Measurements from ENCODE around the gene GNL3.
"Not testable (repeated sequence)": the region's sequence is repeated elsewhere in the genome, so short reads cannot be mapped to it uniquely, and the experiment has no call there.

GNL3 gene, protein sequence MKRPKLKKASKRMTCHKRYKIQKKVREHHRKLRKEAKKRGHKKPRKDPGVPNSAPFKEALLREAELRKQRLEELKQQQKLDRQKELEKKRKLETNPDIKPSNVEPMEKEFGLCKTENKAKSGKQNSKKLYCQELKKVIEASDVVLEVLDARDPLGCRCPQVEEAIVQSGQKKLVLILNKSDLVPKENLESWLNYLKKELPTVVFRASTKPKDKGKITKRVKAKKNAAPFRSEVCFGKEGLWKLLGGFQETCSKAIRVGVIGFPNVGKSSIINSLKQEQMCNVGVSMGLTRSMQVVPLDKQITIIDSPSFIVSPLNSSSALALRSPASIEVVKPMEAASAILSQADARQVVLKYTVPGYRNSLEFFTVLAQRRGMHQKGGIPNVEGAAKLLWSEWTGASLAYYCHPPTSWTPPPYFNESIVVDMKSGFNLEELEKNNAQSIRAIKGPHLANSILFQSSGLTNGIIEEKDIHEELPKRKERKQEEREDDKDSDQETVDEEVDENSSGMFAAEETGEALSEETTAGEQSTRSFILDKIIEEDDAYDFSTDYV

DNA sequence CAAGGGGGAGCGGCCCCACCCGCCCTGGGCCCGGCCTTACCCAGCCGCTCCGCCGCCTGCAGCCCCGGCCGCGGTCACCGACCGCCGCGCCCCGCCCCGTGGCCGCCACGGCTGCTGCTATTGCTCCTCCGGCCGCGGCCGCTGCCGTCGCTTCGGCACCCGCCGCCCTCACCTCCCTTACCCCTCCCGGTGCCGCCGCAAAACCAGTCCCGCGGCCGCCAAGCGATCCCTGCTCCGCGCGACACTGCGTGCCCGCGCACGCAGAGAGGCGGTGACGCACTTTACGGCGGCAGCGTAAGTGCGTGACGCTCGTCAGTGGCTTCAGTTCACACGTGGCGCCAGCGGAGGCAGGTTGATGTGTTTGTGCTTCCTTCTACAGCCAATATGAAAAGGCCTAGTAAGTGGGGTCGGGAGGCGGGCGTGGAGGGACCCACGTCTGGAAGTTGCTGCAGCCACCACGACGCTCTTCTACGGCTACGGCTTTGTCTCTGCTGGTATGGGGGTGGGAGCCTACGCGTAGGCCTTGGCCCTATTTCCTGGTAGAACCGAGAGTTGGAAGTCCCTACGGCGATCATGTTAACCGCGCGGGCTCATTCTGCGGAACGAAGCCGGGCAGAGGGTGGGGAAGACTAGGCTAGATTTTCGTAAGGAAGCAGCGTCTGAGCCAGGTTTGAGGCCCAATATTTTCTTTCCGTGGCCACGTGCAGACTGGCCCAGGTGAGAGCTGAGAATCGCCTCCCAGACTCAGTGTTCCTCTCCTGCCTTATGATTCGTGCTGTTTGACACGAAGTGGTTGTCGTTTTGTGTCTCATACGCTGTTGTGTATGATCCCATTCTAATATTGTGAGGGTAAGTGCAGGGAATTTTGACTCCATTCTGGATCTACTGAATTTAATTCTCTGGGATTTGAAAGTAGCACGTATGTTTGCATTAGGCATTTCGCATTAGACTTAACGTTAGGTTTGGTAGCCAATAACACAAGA, at the start of gene GNL3, which contains the start of gene PBRM1:
Gene GNL3, plus strand, starts transcription at position 324 of the 983 bp plus-strand sequence. Its CDS starts 61 bp downstream, at position 385.
Gene PBRM1, minus strand, starts transcription at position 205 of the 983 bp plus-strand sequence.
- peak; percentile 82 to 87 for DNase-seq (ENCODE audit: low read depth in 2 of 2)

DNA sequence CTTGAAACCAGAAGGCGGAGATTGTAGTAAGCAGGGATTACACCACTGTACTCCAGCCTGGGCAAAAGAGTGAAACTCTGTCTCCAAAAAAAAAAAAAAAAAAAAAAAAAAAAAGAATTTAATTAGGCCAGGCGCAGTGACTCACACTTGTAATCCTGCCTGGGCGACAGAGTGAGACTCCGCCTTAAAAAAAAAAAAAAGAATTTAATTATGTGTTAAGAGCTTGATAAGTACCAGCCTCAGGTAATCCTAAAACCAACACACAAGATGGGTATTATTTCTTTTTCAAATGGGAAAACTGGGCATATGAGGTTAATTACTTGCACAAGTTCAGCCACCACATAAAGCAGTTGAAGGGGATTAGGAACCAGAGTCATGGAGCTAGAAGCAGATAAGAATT, 49.2 kb upstream of the GNL3 start:
- DNase-seq (ENCODE audit: low read depth in 2 of 2), result no peak

DNA sequence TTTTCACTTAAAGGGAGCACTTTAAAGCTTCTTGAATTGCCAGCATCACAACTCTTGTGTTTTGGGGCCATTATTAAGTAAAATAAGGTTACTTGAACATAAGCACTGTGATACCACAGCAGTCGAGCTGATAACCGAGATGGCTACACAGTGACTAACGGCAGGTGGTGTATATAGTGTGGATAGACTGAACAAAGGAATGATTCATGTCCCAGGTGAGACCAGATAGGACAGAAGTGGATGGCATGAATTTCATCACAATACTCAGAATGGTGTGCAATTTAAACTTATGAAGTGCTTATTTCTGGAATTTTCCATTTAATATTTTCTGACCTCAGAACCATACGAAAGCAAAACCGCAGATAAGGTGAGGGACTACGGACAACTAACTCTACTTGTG, 40.3 kb upstream of the GNL3 start:
- DNase-seq (ENCODE audit: low read depth in 2 of 2), result no peak

DNA sequence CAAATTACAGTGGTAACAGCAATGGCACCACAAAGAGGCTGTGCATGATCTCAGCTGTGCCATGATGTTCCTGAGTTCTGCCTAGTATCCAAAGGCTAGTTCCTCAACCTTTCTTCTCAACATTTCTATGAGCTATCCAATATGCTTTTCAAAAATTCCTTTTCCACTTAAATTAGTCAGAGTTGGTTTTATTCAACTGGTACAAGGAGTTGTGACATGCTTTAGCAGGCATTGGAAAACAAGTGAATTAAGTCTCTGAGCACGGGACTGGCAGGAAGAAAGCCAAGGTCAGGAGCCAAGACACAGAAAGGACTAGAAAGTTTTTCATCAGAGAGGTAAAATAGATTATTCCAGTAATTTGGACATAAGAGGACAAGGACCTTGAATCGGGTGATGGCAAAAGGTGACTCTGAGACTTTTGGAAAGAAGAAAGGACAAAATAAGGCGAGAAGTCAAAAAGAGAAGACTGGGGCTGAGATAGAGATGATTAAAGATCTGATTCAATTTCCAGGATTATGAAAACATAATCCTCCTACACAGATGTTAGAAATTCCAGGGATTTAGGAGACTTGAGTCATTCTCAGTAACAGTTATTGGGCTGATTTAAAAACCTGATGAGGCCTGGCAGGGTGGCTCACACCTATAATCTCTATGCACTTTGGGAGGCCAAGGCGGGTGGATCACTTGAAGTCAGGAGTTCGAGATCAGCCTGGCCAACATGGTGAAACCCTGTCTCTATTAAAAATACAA, 36.2 kb upstream of the GNL3 start:
- no peak for DNase-seq (ENCODE audit: low read depth in 2 of 2)

DNA sequence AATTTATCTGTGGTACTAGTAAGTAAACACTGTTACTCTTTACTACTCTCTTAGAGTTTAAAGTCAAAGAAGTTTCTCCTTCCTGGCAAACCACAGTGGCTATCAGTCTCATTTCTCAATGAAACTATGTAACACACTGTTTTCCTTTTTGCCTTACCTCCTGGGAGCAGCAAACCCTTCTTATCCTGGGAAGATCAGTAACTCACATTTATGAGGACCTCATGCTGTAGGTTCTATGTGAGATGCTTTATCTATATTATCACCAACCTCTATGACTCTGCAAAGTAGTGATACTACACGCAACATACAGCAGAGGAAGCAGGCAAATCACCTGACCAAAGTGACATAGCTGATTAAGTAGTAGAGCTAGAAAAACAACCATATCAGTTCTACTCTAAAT, 35.4 kb upstream of the GNL3 start:
- DNase-seq (ENCODE audit: low read depth in 2 of 2), result no peak

DNA sequence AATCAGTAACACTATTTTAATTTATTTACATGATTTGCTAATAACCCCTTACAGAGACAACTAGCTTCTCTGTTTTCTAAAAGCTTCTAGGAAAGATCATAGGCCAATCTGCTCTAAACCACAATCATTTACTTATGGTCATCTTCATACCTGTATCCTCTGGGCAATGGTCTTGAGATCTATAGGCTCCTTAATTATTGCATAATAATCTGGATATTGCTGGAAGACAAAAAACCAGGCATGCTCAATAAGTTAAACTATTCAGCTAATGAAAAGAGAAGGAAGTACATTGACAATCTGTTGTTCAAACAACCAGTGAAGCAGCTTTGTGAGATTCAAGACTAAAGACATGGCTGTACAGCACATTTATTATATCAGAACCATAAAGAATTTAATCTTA, 34.2 kb upstream of the GNL3 start:
- no peak for DNase-seq (ENCODE audit: low read depth in 2 of 2)

DNA sequence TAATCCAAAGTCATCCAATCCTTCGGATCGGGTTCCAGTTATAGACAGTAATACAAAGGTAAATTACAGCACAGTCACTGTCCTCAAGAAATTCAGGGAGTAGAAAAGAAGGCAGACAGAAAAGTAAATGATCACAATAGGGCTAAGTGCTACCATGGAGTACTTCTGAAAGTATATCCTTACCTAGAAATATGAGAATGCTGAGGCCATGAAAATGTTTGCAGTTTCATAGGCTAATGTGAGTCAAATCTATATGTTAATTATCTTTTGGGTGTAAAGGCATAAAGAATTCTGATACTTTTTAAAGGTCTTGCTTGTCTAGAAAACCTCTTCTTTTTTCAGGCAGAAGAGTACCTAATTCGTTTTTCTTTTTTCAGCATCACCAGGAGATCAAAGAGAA, 29.9 kb upstream of the GNL3 start:
- DNase-seq (ENCODE audit: low read depth in 2 of 2), result no peak

DNA sequence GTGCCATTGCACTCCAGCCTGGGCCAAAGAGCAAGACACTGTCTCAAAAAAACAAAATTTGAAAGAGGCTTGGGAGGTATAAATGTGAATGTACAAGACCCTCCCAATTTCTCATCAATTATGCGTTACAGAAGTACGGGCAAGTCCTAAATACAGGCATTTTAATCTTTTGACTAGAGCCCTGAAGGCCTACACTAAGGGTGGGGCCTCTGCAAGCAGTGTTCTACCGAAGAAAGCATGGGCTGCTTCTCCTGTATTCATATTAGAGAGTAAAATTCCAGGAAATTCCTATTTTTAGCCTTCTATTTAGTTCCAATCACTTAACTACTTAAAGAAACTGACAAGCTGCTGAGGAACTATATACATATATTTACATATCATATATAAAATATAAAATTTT, 25.8 kb upstream of the GNL3 start:
- DNase-seq (ENCODE audit: low read depth in 2 of 2), result no peak

DNA sequence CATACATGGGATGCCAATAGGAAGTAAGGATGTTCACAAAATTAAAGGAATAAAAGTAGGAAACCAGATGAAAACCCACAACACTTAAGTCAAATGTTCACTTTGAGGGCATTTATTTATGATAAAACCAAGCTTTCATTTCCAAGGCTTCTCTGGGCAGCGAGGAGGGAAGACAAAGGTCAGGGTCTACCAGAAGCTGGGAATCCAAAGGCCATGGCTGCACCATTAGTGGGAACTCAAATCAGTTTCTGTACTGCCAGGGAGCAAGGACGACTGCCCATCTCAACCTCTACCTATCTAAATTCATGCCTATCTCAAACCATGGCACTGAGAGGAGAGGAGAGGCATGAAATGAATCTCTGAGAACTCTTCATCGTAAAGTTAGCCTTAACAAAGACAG, 22.7 kb upstream of the GNL3 start:
- DNase-seq (ENCODE audit: low read depth in 2 of 2), result no peak

DNA sequence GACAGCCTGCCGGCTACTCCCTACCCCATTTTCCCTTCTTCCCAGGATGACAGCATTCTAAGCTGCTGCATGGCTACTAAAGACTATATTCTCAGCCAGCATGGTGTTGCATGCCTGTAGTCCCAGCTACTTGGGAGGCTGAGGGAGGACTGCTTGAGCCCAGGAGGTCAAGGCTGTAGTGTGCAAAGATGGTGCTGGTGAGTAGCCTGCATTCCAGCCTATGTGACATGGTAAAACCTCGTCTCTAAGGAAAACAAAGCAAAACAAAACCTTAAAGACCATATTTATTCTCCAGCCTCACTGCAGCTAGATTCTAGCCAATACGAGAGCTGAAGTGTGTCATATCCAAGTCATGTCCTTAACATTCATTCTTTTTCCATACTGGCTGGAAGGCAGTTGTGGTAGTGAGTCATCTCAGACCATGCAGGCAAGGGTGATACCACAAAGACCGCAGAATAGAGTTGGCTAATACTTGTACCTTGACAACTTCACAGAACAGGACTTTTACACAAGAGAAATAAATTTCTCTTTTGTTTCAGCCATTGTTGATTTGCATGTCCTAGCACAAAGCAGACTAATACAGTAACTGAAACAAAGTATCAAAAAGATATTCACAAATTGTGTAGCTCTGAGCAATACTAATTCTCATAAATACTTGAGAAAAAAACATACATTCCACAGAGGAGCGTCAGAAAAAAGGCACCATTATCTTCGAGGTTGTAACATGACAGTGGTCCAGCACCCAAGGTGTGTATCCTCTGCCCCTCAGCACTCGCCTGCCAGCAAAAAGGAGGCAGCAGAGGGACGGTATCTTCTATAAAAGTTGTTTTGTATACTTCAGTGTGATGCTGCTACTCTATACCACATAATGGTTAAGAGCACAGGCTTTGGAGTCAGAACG, 15.0 kb upstream of the GNL3 start:
- DNase-seq (ENCODE audit: low read depth in 2 of 2), result no peak

DNA sequence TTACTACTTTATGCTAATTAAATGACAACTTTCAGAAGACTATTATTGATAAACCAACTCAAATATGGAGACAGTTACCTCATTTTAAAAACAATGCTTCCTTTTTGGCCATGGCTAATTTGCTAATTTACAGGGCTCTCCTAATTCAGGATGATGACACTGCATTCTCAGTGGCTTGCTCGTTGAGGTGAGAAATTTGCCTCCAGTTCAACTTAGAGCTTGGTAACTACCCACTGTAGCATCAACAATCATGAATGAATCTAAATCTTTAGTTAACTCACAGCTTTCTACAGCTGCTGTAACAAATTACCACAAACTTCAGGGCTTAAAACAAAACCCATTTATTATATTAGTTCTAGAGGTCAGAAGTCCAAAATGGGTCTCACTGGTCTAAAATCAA, 14.2 kb upstream of the GNL3 start:
- no peak for DNase-seq (ENCODE audit: low read depth in 2 of 2)

DNA sequence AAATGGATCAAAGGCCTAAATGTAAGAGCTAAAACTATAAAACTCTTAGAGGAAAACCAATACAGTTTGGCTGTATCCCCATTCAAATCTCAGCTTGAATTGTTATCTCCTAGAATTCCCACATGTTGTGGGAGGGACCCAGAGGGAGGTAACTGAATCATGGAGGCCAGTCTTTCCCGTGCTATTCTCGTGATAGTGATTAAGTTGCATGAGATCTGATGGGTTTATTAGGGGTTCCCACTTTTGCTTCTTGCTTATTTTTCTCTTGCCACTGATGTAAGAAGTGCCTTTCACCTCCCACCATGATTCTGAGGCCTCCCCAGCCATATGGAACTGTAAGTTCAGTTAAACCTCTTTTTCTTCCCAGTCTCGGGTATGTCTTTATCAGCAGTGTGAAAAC, 9.6 kb upstream of the GNL3 start:
- DNase-seq (ENCODE audit: low read depth in 2 of 2), result not testable (repeated sequence)

DNA sequence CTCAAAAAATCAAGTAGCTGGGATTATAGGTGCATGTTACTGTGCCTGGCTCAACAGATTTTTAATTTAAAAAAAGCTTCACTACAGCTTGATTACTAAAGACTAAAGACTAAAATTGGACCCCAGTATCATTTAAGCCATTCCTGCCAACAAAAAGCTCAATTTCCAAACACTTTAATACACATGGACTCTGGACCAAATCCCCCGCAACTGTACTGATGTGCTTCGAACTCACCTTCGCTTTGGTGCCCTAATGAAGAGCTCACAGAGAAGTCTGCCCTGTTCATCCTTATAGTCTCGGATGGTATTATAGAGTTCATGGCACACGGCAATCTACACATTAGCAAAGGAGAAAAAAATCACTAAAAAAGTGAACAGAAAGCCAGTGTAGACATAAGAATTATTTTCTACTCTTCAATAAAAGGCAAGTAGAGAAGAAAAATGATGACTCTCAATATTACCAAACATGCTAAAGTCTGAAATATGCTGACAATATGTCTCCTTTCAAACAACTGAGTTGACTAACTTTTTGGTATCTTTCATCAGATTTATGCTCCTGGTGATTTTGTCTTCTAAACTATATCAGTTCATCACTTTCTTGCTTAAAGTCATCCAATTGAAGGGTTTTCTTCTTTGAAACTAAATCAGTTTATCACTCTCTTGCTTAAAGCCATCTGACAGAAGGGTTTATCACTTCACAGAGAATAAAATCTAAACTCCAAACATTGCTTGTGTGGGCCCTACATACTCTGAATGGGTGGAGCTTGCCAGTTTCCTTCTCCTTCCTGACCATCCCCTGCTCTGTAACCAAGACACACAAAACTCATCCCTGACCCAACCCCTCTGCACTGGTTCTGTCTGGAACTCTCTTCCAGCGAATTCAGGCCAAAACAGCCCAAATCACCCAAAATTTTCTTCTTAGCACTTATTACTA, 7.3 kb upstream of the GNL3 start:
- DNase-seq (ENCODE audit: low read depth in 2 of 2), result no peak

DNA sequence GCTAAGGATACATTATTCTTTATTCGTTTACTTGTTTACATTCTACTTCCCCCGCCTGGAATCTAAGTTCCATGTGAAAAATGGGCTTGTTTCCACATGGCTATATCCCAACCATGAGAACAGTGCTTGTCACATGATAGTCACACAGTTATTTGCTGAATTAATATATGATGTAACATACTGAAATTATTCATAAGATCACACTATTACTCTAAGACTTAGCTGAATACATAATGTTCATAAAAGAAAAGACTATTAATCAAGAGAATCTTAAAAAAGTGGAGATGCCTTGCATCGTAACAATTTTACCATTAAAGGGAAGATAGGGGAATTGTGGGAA, 6.7 kb upstream of the GNL3 start:
- DNase-seq (ENCODE audit: low read depth in 2 of 2), result no peak

DNA sequence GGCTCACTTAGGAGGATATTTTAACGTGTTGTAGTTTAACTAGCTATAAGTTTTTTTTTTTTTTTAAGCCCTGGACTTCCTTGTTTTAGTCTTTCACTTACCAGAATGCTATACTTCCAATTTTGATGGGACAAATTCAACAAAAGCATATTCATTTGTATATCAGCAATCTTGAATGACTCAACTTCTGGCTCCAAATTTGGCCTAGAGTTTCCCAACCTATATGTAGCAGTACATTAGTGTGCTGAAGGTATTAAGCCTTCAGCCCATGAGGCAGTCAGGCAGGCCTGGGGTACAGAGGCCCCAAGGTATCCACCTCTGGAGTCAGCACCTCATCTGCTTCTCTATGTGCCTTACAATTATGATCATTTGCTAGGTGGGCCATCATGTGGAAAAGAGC, 6.0 kb upstream of the GNL3 start:
- no peak for DNase-seq (ENCODE audit: low read depth in 2 of 2)

DNA sequence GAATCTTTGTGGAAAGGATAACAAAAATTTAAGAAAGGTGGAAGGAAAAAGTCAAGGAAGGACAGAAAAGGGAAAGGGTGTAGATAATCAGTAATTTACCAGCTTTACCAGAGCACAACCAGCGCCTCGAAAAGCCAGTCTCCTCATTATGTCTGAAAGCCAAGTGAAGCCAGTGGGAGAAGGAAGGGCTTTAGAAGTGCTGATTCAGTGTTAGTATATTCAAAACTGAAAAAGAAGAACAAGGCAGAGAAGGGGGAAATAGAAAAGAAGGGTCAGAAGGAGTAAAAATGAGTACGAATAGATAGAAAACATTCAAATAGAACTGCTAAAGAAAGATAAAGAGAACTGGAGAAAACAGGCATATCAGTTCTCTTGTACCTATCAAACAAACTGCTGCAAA, 4.2 kb upstream of the GNL3 start:
- DNase-seq (ENCODE audit: low read depth in 2 of 2), result no peak

DNA sequence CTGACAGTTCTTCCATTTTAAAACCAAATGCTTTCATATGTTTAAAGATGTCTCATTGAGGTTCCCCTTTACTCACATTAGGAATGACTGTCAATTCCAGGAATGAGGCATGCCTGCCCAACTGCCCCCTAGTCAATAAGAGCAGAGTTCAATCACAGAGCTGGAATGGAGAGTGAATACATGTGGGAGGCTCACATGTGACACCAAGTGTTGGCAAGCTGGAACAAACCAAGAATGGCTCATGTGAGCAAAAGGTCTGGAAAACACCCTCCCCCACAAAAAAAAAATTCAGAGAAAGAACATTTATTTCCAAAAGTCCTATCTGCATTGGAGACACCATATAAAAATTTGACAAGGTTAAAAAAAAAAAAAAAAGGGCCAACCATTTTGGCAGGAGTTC, 3.8 kb upstream of the GNL3 start:
- peak in 1 of 2 donors; percentile 15 for DNase-seq (ENCODE audit: low read depth in 2 of 2)

DNA sequence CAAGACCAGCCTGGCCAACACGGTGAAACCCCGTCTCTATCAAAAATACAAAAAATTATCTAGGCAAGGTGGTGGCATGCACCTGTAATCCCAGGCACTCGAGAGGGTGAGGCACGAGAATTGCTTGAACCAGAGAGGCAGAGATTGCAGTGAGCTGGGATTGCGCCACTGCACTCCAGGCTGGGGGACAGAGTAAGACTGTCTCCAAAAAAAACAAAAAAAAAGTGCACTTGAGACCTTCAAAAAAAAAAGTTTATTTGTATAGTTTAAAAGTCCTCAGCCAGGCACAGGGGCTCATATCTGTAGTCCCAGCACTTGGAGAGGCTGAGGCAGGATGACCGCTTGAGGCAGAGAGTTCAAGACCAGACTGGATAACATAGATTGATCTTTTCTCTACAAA, 2.2 kb upstream of the GNL3 start:
- DNase-seq (ENCODE audit: low read depth in 2 of 2), result no peak

DNA sequence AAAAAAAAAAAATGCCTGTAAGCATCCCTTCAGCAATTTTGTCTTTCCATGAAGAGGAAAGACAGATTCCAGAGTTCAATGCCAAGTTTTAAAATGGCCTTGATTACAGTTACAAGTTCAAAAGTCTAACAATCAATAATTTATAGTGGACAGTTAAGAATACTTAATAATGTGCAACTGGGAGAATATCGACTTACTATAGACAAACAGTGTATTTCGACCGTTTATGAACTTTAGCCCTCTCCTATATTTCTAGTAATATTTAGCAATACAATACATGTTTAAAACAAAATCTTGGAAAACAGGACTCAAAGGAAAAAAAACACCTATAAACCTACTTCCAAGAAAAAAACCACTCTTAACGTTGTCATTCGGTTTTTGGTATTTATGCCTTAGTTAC, 1.6 kb upstream of the GNL3 start:
- DNase-seq (ENCODE audit: low read depth in 2 of 2), result no peak

DNA sequence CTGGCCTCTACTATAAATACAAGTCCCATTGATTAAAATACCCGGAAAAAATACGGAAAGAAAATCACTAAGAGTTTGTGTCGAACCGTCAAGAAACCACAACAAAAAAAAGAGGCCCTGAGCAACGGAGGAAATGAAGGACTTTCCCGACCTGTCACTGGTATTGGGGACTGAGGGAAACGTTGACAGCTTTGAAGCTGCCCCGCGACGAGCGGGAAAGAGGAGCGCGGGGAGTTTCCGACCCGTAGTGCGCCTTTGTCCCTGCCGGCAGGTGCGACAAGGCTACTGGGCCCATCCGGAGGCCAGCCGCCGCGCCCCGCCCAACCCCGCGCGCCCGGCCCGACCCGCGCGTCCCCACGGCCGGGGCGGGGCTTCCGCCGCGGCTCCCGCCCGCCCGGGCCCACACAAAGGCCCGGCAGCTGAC, 535 bp upstream of the GNL3 start:
- DNase-seq (ENCODE audit: low read depth in 2 of 2), result peak; percentile 61 to 77

Measured in activated CD4-positive, alpha-beta T cell treated with anti-CD3 and anti-CD28 coated beads for 24 hours (primary cell).